GM19193 (cell line): ENCODE measurements around the gene HELZ2.

Experiments
- POLR2A ChIP-seq: IDR thresholded peaks from 4 replicates; pipeline ENCODE4 v1.6.1; 2011; ENCODE audit not compliant: insufficient read depth, insufficient read length; ENCODE audit errors: extremely low read depth

The HELZ2 gene

GRCh38 chr20:63587776-63588591 lies 13.9 kb upstream of the HELZ2 start:
- no peak for TF ChIP-seq POLR2A

GRCh38 chr20:63587256-63587655 lies 13.2 kb upstream of the HELZ2 start:
- no peak for TF ChIP-seq POLR2A

GRCh38 chr20:63586797-63587196 lies 12.8 kb upstream of the HELZ2 start:
- no peak for TF ChIP-seq POLR2A

DNA sequence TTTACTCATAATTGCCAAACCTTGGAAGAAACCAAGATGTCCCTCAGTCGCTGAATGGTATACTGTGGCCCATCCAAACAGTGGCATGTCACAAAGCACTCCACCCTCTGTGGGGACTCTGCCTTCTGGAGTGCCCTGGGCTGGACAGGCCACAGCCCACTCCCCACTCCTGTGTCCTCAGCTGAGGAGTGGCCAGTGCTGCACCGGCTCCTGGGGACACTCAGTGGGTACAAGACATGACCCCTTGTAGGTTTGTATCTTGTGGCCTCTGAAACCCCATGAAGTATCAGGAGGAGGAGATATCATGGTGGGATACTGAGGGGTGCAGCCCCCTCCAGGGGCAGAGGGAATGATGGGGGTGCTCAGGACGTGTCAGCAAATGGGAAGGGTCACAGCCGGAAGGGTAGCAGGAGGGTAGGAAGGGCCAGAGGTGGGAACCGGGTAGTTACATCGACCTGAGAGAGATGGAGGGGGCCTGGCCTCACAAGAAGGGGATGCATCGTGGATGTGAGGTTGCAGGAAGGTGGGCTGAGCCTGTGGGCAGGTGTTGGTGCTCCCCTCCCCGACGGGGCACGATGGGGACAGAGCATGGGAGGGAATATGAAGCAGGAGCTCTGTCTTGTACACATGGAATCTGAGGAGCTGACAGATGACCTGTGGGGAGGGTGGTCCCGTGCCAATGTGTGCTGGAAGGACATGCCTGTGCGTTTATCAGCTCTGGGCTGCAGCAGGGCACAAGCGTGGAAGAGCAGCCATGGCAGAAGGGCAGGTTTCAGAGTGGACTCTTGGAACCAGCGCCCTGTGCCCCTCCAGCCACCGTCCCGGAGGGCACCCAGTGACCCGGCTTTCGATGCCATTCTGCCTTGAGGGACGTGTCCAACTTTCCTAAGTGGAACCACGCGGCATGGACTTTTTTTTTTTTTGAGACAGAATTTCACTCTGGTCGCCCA lies 11.9 kb upstream of the HELZ2 start:
- no peak for TF ChIP-seq POLR2A

DNA sequence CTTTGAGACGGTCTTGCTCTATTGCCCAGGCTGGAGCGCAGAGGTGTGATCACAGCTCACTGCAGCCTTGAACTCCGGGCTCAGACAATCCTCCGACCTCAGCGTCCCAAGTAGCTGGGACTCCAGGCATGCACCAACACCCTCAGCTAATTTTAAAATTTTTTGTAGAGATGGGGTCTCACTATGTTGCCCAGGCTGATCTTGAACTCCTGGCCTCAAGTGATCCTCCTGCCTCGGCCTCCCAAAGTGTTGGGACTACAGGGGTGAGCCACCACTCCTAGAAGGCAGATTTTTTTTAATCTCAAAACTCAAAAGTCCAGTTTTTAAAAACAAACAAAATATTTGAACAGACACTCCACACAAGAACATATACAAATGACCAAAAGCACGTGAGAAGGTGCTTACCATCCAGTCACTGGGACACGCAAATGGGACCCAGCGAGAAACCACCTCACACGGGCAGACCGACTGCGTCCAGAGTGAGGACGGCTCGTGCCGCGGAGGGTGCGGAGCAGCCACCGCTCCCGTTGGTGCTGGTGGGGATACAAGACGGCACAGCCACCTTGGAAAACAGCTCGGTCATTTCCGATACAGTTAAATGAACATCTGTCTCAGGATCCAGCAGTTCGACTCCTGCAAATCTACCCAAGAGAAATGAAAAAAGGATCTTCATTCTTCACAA lies 8.5 kb upstream of the HELZ2 start:
- TF ChIP-seq POLR2A, result no peak

- no peak for TF ChIP-seq POLR2A
Observed at GRCh38 chr20:63580796-63581461, 6.9 kb upstream of the HELZ2 start.

GRCh38 chr20:63579017-63579694 lies 5.1 kb upstream of the HELZ2 start:
- TF ChIP-seq POLR2A, result no peak

DNA sequence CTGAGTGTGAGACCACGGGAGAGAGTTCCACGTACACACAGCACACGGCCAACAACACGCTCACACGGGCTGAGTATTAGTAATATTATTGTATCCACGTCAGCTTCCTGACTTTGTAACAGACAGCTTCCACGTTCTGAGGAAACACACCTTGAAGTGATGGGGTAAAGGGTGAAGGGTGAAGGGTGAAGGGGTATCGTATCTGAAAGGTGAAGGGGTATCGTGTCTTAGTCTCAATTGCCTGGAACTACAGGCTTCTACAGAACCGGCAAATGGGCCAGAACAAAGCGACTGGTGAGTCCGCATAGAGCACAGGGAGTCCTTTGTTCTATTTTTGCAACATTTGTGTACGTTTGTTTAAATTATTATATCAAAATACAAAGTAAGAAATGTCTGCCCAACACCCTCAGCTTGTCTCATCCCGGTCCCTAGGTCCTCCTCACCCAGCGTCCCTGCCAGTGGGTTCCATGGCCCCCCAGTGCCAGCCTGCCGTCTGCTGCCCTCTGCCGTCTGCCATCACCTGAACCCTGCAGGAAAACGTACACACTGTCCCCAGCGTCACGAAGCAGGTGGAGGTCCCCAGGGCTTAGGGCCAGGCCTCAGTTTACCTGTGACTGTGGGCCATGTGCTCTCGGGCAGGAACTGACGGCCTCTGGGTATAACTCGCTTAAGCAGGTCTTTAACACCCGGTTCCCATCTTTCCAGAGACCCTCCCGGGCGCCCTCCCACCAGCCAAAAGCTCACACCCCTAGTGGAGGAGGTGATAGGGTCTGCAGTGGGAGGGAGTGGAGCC lies 4.4 kb upstream of the HELZ2 start:
- no peak for TF ChIP-seq POLR2A

DNA sequence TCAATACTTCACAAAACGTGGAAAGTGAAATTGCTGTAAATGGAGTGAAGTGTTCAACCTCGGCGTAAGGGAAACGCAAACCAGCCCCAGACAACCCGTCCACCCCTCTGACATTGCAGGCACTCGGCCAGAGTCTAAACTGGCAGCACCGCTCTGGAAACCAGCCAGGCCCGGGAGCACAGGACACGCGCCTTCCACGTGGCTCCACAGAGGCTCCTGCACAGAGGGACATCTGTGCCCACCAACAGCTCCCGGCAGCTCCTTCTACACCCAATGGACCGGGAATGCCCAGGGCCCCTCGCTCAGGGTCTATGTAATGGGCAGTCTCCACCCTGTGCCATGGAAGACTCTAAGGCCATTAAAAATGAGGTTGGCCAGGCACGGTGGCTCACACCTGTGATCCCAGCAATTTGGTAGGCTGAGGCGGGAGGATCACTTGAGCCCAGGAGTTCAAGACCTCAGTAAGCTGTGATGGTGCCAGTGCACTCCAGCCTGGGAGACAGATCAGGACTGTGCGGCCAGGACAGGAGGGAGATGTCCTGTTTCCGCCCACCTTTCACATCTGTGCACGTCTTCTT lies 3.4 kb upstream of the HELZ2 start:
- TF ChIP-seq POLR2A, result no peak

- TF ChIP-seq POLR2A, result no peak
Observed at GRCh38 chr20:63576311-63576710, 2.3 kb upstream of the HELZ2 start.

- TF ChIP-seq POLR2A, result no peak
Observed at GRCh38 chr20:63574829-63575743, 1.0 kb upstream of the HELZ2 start.

- no peak for TF ChIP-seq POLR2A
Observed at GRCh38 chr20:63573647-63574131, 350 bp downstream of the HELZ2 start.
